HG02763 (cell line): ENCODE data around the gene LTB4R2.
"Not testable (repeated sequence)": the region's sequence is repeated elsewhere in the genome, so short reads cannot be mapped to it uniquely, and the experiment has no call there.

ENCODE experiments used
- ATAC-seq: cut with Tn5 transposase; IDR thresholded peaks from one replicate; pipeline ENCODE4 v1.9.1; 2021; ENCODE audit warnings: mild to moderate bottlenecking, moderate library complexity; ENCODE audit not compliant: unreplicated experiment

LTB4R2 gene

GRCh38 chr14:24337144-24337823 lies 27.3 kb downstream of the LTB4R2 start:
- no peak for ATAC-seq

DNA sequence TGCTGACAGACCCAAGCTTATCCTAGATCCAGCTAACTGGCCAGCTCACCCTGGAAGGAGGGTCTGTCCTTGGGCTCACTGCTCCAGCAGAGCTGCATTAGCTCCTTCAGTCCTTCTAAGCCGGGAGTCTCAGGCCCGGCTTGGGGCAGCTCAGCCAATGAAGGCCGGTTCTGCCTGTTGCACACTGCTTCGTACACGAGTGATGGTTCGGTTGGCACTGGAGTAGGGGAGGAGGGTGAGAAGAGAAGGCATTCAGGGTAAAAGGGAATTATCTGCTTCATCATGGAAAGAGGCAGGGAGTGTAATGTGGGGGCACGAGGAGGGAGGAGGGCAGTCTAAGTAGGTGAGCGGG lies 27.9 kb downstream of the LTB4R2 start:
- ATAC-seq: no peak

- no peak for ATAC-seq
Measured at GRCh38 chr14:24338843-24339242, 28.9 kb downstream of the LTB4R2 start.

- ATAC-seq: peak; percentile 74
Measured at GRCh38 chr14:24339284-24340151, 29.6 kb downstream of the LTB4R2 start, which contains the start of gene RIPK3. TSS of gene RIPK3 (minus strand) at chr14:24339991. CDS start at chr14:24339826, 165 bp downstream.

GRCh38 chr14:24340606-24341005 lies 30.7 kb downstream of the LTB4R2 start:
- ATAC-seq: no peak

GRCh38 chr14:24342889-24343288 lies 32.9 kb downstream of the LTB4R2 start:
- no peak for ATAC-seq

- no peak for ATAC-seq
Measured at GRCh38 chr14:24343795-24344660, 34.1 kb downstream of the LTB4R2 start.

DNA sequence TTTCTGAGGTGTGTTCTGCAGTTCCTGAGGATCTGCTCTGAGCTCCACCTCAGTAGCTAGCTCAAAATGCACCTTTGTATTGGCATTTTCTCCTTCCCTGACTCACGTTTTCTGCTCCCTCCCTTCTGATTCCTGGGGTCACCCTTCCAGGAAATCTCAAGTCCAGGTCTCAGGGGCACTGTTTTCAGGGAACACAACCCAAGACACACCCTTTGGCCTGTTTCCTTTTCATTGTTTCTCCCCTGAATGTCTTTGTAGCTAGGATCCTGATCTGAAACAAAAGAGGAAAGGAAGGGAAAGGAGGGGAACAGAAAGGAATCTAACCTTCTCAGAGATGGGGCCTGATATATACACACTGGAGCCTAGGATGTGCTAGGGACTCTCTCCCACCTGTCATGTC lies 37.2 kb downstream of the LTB4R2 start:
- no peak for ATAC-seq

DNA sequence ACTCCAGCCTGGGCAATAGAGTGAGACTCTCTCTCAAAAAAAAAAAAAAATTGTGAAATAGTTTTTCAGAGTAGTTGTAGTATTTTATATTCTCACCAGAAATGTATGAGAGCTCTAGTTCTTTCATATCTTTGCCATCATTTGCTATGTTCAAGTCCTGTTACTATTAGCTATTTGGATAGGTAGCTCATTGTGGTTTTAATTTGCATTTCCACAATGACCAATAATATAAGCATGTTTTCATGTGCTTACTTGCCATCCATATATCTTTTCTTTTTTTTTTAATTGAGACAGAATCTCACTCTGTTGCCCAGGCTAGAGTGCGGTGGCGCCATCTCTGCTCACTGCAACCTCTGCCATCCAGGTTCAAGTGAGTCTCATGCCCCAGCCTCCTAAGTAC lies 38.2 kb downstream of the LTB4R2 start:
- no peak for ATAC-seq

GRCh38 chr14:24349742-24350141 lies 39.8 kb downstream of the LTB4R2 start:
- ATAC-seq: no peak

DNA sequence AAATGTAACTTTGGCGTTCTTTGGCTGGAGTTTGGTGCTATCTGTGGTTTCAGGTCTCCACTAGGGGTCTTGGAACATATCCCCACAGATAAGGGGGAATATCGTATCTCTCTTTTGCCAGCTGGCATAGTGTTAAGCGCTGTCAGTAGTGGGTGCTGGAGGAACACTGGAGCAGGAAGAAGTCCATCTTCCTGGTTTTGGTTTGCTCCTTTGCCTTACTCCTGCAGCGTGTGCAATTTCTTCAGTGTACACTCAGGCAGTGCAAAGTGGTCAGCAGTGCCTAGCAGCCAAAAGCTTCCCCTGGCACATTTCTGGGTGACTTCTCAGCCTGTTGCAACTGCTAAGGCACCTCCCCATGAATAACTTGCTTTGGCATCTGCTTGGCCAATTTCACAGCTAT lies 41.6 kb downstream of the LTB4R2 start:
- no peak for ATAC-seq

- ATAC-seq: no peak
Measured at GRCh38 chr14:24353559-24354481, 43.9 kb downstream of the LTB4R2 start.

DNA sequence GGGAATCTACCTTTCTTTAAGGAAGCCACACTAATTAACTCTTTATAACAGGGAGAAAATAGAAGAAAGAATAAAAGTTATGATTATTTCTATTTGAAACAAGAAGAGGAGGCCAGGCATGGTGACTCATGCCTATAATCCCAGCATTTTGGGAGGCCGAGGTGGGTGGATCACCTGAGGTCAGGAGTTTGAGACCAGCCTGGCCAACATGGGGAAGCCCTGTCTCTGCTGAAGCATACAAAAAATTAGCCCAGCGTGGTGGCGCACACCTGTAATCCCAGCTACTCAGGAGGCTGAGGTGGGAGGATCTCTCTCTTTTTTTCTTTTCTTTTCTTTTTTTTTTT lies 44.5 kb downstream of the LTB4R2 start:
- not testable (repeated sequence) for ATAC-seq

GRCh38 chr14:24355009-24355408 lies 45.1 kb downstream of the LTB4R2 start:
- no peak for ATAC-seq

GRCh38 chr14:24356208-24356607 lies 46.3 kb downstream of the LTB4R2 start:
- ATAC-seq: no peak

DNA sequence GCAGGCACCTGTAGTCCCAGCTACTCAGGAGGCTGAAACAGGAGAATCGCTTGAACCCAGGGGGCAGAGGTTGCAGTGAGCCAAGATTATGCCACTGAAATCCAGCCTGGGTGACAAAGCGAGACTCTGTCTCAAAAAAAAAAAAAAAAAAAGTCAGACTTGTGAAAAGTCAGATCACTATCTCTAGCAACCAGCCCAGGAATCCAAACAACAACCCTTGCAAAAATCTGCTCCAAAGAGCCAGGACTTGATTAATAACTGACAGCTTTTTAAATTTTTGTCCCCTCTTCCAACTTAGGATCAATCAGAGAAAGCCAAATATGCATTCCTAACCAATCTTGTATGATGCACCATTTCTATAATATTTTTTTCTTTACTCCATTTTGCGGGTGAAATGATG lies 50.3 kb downstream of the LTB4R2 start:
- ATAC-seq: no peak

GRCh38 chr14:24361326-24361725 lies 51.4 kb downstream of the LTB4R2 start:
- ATAC-seq: no peak
